ENCODE measurements around the gene CKS2.

Gene CKS2

GRCh38 chr9:89311346-89312221 lies 589 bp downstream of the CKS2 start:
- in situ Hi-C loops (cut with MboI; ENCODE audit: low pct_unique_long_range_greater_than_20kb, low sequenced_read_pairs, unreplicated experiment), result no loop called here
- DNase-seq (ENCODE audit: low spot score), result no peak
- TF ChIP-seq CTCF (IDR thresholded peaks at IDR 0.05; ENCODE audit: extremely low read depth, insufficient read depth, missing control alignments), result no peak

GRCh38 chr9:89312222-89312571 lies 1.2 kb downstream of the CKS2 start:
- no peak for DNase-seq (ENCODE audit: low spot score)
- in situ Hi-C loops (cut with MboI; ENCODE audit: low pct_unique_long_range_greater_than_20kb, low sequenced_read_pairs, unreplicated experiment), result no loop called here

GRCh38 chr9:89313842-89314241 lies 2.8 kb downstream of the CKS2 start:
- in situ Hi-C loops (cut with MboI; ENCODE audit: low pct_unique_long_range_greater_than_20kb, low sequenced_read_pairs, unreplicated experiment), result no loop called here
- no peak for DNase-seq (ENCODE audit: low spot score)
- TF ChIP-seq CTCF (IDR thresholded peaks at IDR 0.05; ENCODE audit: extremely low read depth, insufficient read depth, missing control alignments), result no peak

More at GRCh38 chr9:89312222-89312571, 1.2 kb downstream of the CKS2 start:
- TF ChIP-seq CTCF (IDR thresholded peaks at IDR 0.05; ENCODE audit: extremely low read depth, insufficient read depth, missing control alignments), result no peak

GRCh38 chr9:89314955-89315354 lies 4.0 kb downstream of the CKS2 start:
- in situ Hi-C loops (cut with MboI; ENCODE audit: low pct_unique_long_range_greater_than_20kb, low sequenced_read_pairs, unreplicated experiment), result no loop called here
- TF ChIP-seq CTCF (IDR thresholded peaks at IDR 0.05; ENCODE audit: extremely low read depth, insufficient read depth, missing control alignments), result no peak
- no peak for DNase-seq (ENCODE audit: low spot score)

- no peak for TF ChIP-seq CTCF (IDR thresholded peaks at IDR 0.05; ENCODE audit: extremely low read depth, insufficient read depth, missing control alignments)
- in situ Hi-C loops (cut with MboI; ENCODE audit: low pct_unique_long_range_greater_than_20kb, low sequenced_read_pairs, unreplicated experiment), result no loop called here
- DNase-seq (ENCODE audit: low spot score), result no peak
Observed at GRCh38 chr9:89315482-89315881, 4.5 kb downstream of the CKS2 start.

DNA sequence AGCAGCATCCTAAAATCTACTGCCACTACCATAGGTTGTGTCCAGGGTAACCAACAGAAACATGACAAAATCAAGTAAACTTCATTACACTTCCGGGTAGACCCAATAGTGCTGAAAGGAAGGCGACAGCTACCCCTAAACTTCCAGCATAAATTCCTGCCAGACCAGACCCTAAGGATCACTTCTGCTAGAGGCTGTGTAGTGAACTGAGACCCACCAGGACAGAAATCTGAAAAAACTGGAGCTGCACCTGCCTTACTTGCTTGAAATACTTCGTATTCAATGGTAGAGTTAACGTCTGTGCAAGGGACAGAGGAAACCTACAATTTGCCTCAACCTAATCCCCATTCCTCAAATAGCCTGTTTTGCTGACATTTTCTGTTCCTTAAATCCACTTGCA lies 6.3 kb downstream of the CKS2 start:
- TF ChIP-seq CTCF (IDR thresholded peaks at IDR 0.05; ENCODE audit: extremely low read depth, insufficient read depth, missing control alignments), result no peak
- in situ Hi-C loops (cut with MboI; ENCODE audit: low pct_unique_long_range_greater_than_20kb, low sequenced_read_pairs, unreplicated experiment), result no loop called here
- no peak for DNase-seq (ENCODE audit: low spot score)

Measured in GM13977 (cell line).